ENCODE results near the gene GMDS.

Gene GMDS

DNA sequence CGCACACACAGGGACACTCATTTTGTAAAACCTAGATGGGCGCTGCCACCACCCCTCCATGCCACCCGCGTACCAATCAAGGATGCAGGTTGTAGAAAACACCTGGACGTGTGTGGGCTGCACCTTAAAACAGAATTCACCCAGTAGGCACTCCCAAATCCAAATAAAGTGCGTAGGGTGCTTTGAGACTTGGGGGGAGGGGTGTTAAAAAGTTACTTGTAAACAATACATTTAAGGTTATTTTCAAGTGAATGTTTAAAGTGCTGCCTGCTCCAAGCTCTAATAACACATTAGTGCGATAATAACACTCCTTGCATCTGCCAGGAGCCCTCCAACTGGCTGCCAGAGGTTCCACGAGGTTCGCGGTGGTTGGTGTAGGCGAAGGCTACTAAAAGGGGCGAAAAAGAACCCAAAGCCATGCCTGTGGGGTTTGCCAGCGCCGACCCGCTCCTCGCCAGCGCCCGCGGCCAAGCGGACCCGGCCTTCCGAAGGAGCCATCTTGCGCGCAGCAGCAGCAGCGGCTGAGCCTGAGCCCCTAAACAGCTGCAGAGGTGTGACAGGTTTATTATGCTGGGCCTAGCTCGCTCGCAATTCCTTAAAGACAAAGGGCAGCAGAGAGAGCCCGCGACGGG lies 624.2 kb downstream of the GMDS start:
- H2BK120ac ChIP-seq (ENCODE audit: low read depth, low read length) = no peak overlapping the region
- H3K4me3 ChIP-seq (ENCODE audit: insufficient read depth in 1 of 2, low read depth in 1 of 2, low read length in 2 of 2) = no peak overlapping the region
- peaks cover 44 to 45% of the 10 kb centered on the region in 2 experiments for H3K27me3 ChIP-seq (ENCODE audit: control insufficient read depth in 1 of 2, insufficient read depth in 1 of 2, low read length in 2 of 2)
- no peak overlapping the region for H4K91ac ChIP-seq (ENCODE audit: low read length)
- H3K14ac ChIP-seq (ENCODE audit: low read length in 2 of 2) = no peak overlapping the region
- H3K18ac ChIP-seq (ENCODE audit: low read depth in 1 of 2, low read length in 2 of 2) = no peak overlapping the region
- H2AFZ ChIP-seq (ENCODE audit: low read depth, low read length) = no peak overlapping the region
- no peak overlapping the region for H2BK15ac ChIP-seq (ENCODE audit: low read depth, poor library complexity, severe bottlenecking)
- H3K27ac ChIP-seq (ENCODE audit: low read length, poor library complexity, severe bottlenecking) = no peak overlapping the region
- H3K4ac ChIP-seq (ENCODE audit: low read depth in 1 of 2, low read length in 2 of 2) = no peak overlapping the region
- no peak overlapping the region for H3K4me2 ChIP-seq (ENCODE audit: low read length, poor library complexity, severe bottlenecking)
- H3K9ac ChIP-seq (ENCODE audit: low read length) = no peak overlapping the region
- no peaks in the 10 kb centered on the region for H3K79me1 ChIP-seq (replicated peaks; ENCODE audit: low read length, poor library complexity, severe bottlenecking)
- peaks cover 34% of the 10 kb centered on the region for H3K4me1 ChIP-seq (ENCODE audit: control insufficient read depth, insufficient read depth, low read depth, low read length)
- H2AK5ac ChIP-seq (ENCODE audit: low read length, severe bottlenecking) = no peak overlapping the region
- H2BK5ac ChIP-seq (ENCODE audit: low read depth, low read length, poor library complexity, severe bottlenecking) = no peak overlapping the region
- no peak overlapping the region for H4K8ac ChIP-seq (ENCODE audit: low read length)
- no peaks in the 10 kb centered on the region for H3K9me3 ChIP-seq (ENCODE audit: control insufficient read depth, low read length)
- no peak overlapping the region for H3K23ac ChIP-seq (ENCODE audit: low read length in 2 of 2)
- 24% methylated on average over 26 of the region's 30 CpGs for WGBS
- H2BK12ac ChIP-seq (ENCODE audit: low read length in 2 of 2) = no peak overlapping the region
- DNase-seq = no peak
- H3K36me3 ChIP-seq (ENCODE audit: control insufficient read depth in 1 of 2, insufficient read depth in 2 of 2, low read depth in 1 of 2, low read length in 2 of 2) = peaks cover 0 to 30% of the 10 kb centered on the region in 2 experiments

DNA sequence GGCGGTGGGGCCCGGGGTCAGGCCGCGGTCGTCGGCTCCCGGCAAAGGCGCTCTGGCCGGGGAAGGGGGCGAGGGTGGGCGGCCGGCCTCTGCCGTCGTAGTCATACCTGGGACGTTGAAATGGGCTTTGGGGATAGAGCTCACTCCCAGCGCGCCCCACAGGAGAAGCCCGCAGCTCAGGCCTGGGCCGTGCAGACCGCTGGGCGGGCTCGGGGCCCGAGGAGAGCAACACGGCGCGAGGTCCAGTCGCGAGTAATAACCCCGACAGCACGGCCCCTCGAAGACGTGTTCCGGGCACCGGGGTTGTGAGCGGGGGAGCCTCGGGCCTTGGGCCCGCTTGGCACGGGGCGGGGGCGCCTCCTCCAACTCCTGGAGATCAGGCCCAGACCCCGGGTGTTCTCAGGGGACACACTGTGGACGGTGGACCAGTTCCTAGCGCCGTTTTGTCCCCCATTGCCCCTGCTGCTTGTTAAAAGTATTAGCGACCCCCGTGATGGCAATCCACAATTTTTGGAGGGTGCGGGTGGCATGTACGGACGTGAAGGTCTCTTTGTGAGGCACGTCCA lies 624.8 kb downstream of the GMDS start:
- no peak overlapping the region for H3K4me2 ChIP-seq (ENCODE audit: low read length, poor library complexity, severe bottlenecking)
- WGBS = 15% methylated on average over 50 of the region's 50 CpGs
- H2BK5ac ChIP-seq (ENCODE audit: low read depth, low read length, poor library complexity, severe bottlenecking) = no peak overlapping the region
- no peak overlapping the region for H3K4ac ChIP-seq (ENCODE audit: low read depth in 1 of 2, low read length in 2 of 2)
- no peaks in the 10 kb centered on the region for H3K79me1 ChIP-seq (replicated peaks; ENCODE audit: low read length, poor library complexity, severe bottlenecking)
- H4K8ac ChIP-seq (ENCODE audit: low read length) = no peak overlapping the region
- no peak overlapping the region for H3K4me3 ChIP-seq (ENCODE audit: insufficient read depth in 1 of 2, low read depth in 1 of 2, low read length in 2 of 2)
- H2BK15ac ChIP-seq (ENCODE audit: low read depth, poor library complexity, severe bottlenecking) = no peak overlapping the region
- H3K14ac ChIP-seq (ENCODE audit: low read length in 2 of 2) = no peak overlapping the region
- no peak overlapping the region for H2BK12ac ChIP-seq (ENCODE audit: low read length in 2 of 2)
- no peak overlapping the region for H3K27ac ChIP-seq (ENCODE audit: low read length, poor library complexity, severe bottlenecking)
- no peak overlapping the region for H3K9ac ChIP-seq (ENCODE audit: low read length)
- H3K9me3 ChIP-seq (ENCODE audit: control insufficient read depth, low read length) = no peaks in the 10 kb centered on the region
- H3K4me1 ChIP-seq (ENCODE audit: control insufficient read depth, insufficient read depth, low read depth, low read length) = peaks cover 32% of the 10 kb centered on the region
- H3K18ac ChIP-seq (ENCODE audit: low read depth in 1 of 2, low read length in 2 of 2) = no peak overlapping the region
- H2AK5ac ChIP-seq (ENCODE audit: low read length, severe bottlenecking) = no peak overlapping the region
- H3K27me3 ChIP-seq (ENCODE audit: control insufficient read depth in 1 of 2, insufficient read depth in 1 of 2, low read length in 2 of 2) = peaks cover 39% of the 10 kb centered on the region in 2 experiments
- H3K36me3 ChIP-seq (ENCODE audit: control insufficient read depth in 1 of 2, insufficient read depth in 2 of 2, low read depth in 1 of 2, low read length in 2 of 2) = peaks cover 0 to 30% of the 10 kb centered on the region in 2 experiments
- no peak for DNase-seq
- no peak overlapping the region for H4K91ac ChIP-seq (ENCODE audit: low read length)
- peak overlapping the region in 1 of 2 experiments; percentile 27 for H3K23ac ChIP-seq (ENCODE audit: low read length in 2 of 2)
- H2AFZ ChIP-seq (ENCODE audit: low read depth, low read length) = no peak overlapping the region
- no peak overlapping the region for H2BK120ac ChIP-seq (ENCODE audit: low read depth, low read length)

DNA sequence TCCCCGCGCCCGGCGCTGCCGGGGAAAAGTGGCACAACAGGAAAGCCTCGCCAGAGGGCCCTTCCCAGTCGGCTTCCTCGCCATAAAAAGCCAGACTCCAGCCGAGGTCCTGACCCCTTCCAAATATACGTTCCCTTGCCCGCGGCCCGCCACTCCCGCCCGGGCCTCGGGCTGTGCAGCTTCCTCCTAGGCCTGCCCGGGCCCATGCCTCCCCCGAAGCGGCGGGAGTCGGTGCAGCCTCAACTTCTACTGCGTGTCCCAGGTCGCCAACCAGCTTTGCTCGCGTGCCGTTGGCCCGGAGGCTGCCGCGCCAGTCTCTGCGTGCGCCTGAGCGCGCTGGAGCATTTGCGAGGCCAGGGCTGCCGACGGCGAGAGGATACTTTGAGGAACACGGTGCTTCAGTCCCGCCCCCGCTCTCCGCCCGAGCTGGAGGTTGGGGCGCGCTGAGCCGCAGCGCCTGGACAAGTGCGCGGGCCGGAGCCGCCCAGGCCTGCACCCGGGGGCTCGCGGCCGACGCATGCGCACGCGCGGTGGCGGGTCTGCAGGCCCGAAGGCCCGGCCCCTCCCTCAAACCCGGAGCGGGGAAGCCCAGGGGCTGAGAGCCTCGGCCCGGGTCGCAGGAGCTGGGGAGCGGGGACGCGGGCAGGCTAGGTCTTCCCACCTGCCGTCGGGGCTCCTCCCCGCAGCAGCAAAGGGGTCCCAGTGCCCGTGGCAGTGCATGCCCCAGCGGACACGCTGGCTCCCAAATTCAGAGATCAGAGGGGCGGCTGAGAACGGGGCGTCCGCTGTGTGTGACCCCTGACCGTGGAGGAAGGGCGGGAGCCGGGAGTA lies 625.5 kb downstream of the GMDS start:
- H2BK12ac ChIP-seq (ENCODE audit: low read length in 2 of 2) = no peak overlapping the region
- no peak overlapping the region for H3K14ac ChIP-seq (ENCODE audit: low read length in 2 of 2)
- peaks cover 30% of the 10 kb centered on the region for H3K4me1 ChIP-seq (ENCODE audit: control insufficient read depth, insufficient read depth, low read depth, low read length)
- H3K9ac ChIP-seq (ENCODE audit: low read length) = no peak overlapping the region
- H4K8ac ChIP-seq (ENCODE audit: low read length) = no peak overlapping the region
- H3K4ac ChIP-seq (ENCODE audit: low read depth in 1 of 2, low read length in 2 of 2) = no peak overlapping the region
- H3K9me3 ChIP-seq (ENCODE audit: control insufficient read depth, low read length) = no peaks in the 10 kb centered on the region
- no peak overlapping the region for H3K18ac ChIP-seq (ENCODE audit: low read depth in 1 of 2, low read length in 2 of 2)
- H3K27ac ChIP-seq (ENCODE audit: low read length, poor library complexity, severe bottlenecking) = no peak overlapping the region
- H2BK15ac ChIP-seq (ENCODE audit: low read depth, poor library complexity, severe bottlenecking) = no peak overlapping the region
- H2AFZ ChIP-seq (ENCODE audit: low read depth, low read length) = no peak overlapping the region
- H3K27me3 ChIP-seq (ENCODE audit: control insufficient read depth in 1 of 2, insufficient read depth in 1 of 2, low read length in 2 of 2) = peaks cover 33 to 39% of the 10 kb centered on the region in 2 experiments
- peaks cover 0 to 30% of the 10 kb centered on the region in 2 experiments for H3K36me3 ChIP-seq (ENCODE audit: control insufficient read depth in 1 of 2, insufficient read depth in 2 of 2, low read depth in 1 of 2, low read length in 2 of 2)
- H3K23ac ChIP-seq (ENCODE audit: low read length in 2 of 2) = peak overlapping the region in 1 of 2 experiments; percentile 27
- 4% methylated on average over 74 of the region's 83 CpGs for WGBS
- H2AK5ac ChIP-seq (ENCODE audit: low read length, severe bottlenecking) = no peak overlapping the region
- peak overlapping the region; percentile 27 to 62 for H3K4me3 ChIP-seq (ENCODE audit: insufficient read depth in 1 of 2, low read depth in 1 of 2, low read length in 2 of 2)
- no peaks in the 10 kb centered on the region for H3K79me1 ChIP-seq (replicated peaks; ENCODE audit: low read length, poor library complexity, severe bottlenecking)
- no peak overlapping the region for H2BK120ac ChIP-seq (ENCODE audit: low read depth, low read length)
- DNase-seq = no peak
- H3K4me2 ChIP-seq (ENCODE audit: low read length, poor library complexity, severe bottlenecking) = no peak overlapping the region
- H4K91ac ChIP-seq (ENCODE audit: low read length) = no peak overlapping the region
- H2BK5ac ChIP-seq (ENCODE audit: low read depth, low read length, poor library complexity, severe bottlenecking) = no peak overlapping the region

DNA sequence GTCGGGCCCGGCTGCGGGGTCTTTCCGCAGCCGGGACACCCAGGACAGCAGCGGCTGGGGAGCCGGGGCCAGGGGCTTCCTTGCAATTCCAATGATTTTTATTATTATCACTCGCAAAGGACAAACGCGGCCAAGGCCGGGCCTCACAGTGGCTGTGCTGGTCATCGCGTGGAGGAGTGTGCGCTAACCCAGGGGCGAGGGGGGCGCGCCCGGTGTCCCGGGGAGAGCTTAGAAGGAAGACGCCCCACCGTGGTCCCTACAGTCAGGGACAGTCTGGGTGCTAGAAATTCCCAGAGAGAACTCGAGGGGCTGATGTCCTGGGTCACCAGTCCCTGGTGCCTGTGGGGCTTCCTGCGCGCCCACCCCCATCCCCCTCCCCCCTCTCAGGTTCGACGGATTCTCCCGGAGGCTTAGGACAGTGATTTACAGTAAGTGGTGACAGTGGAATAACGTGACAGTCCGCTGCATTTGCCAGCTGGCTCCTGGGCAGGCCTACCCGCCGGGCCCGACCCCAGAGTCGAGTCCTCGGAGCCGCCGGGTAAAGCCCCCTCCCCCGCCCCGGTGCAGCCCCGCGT lies 626.2 kb downstream of the GMDS start:
- no peak overlapping the region for H2BK5ac ChIP-seq (ENCODE audit: low read depth, low read length, poor library complexity, severe bottlenecking)
- 34% methylated on average over 32 of the region's 40 CpGs for WGBS
- no peak overlapping the region for H2BK15ac ChIP-seq (ENCODE audit: low read depth, poor library complexity, severe bottlenecking)

More for the DNA sequence above, 626.2 kb downstream of the GMDS start:
- Histone ChIP-seq H3K9me3 (ENCODE audit: control insufficient read depth, low read length) (no peaks in the 10 kb centered on the region), H2AFZ (ENCODE audit: low read depth, low read length) (no peak overlapping the region), H3K23ac (ENCODE audit: low read length in 2 of 2) (no peak overlapping the region), H2BK120ac (ENCODE audit: low read depth, low read length) (no peak overlapping the region), H4K8ac (ENCODE audit: low read length) (no peak overlapping the region), H3K27ac (ENCODE audit: low read length, poor library complexity, severe bottlenecking) (no peak overlapping the region), H3K18ac (ENCODE audit: low read depth in 1 of 2, low read length in 2 of 2) (no peak overlapping the region), H3K79me1 (replicated peaks; ENCODE audit: low read length, poor library complexity, severe bottlenecking) (peaks cover 2% of the 10 kb centered on the region), H2BK12ac (ENCODE audit: low read length in 2 of 2) (no peak overlapping the region), H3K14ac (ENCODE audit: low read length in 2 of 2) (no peak overlapping the region), H3K36me3 (ENCODE audit: control insufficient read depth in 1 of 2, insufficient read depth in 2 of 2, low read depth in 1 of 2, low read length in 2 of 2) (peaks cover 0 to 30% of the 10 kb centered on the region in 2 experiments), H3K27me3 (ENCODE audit: control insufficient read depth in 1 of 2, insufficient read depth in 1 of 2, low read length in 2 of 2) (peaks cover 29 to 41% of the 10 kb centered on the region in 2 experiments), H3K9ac (ENCODE audit: low read length) (no peak overlapping the region), H3K4me2 (ENCODE audit: low read length, poor library complexity, severe bottlenecking) (no peak overlapping the region), H3K4ac (ENCODE audit: low read depth in 1 of 2, low read length in 2 of 2) (no peak overlapping the region), H3K4me1 (ENCODE audit: control insufficient read depth, insufficient read depth, low read depth, low read length) (peaks cover 28% of the 10 kb centered on the region), H4K91ac (ENCODE audit: low read length) (no peak overlapping the region), H3K4me3 (ENCODE audit: insufficient read depth in 1 of 2, low read depth in 1 of 2, low read length in 2 of 2) (no peak overlapping the region), H2AK5ac (ENCODE audit: low read length, severe bottlenecking) (no peak overlapping the region)
- no peak for DNase-seq

Measured in mesenchymal stem cell (in vitro differentiated cells and primary cell).